B cell (primary cell): Measurements from ENCODE around the gene IGSF9. TPM values are rescaled to one million over a fixed set of nuclear protein-coding genes. Genes with fewer than 3 reads are reported as not detected.

Experiments used
- polyA plus RNA-seq: library from polyadenylated mRNA; depleted of rRNA; stranded (reverse); fragments of >200 nt; gene quantifications from 2 replicates; pipeline ENCODE4 v1.2.3, GENCODE V29; 2012
- small RNA-seq: library from RNA; depleted of rRNA; stranded (forward); fragments of <200 nt; gene quantifications from one replicate; pipeline ENCODE3, GENCODE V24; 2012; ENCODE audit warnings: low replicate concordance, low read depth; ENCODE audit not compliant: insufficient read length
- total RNA-seq, 2 donors: library from RNA; stranded (reverse); fragments of 120-200 nt in 1 of 2; gene quantifications; 1 replicate in 1 of 2; 2 replicates in 1 of 2; pipeline versions ENCODE4 v1.2.3 to v1.2.4, GENCODE V29; 2013 to 2022

Gene IGSF9
- total and polyA plus RNA-seq, 2 donors (not counting 1 experiment from before 2014, with no cell fraction given): 0.36 to 0.37 TPM

Small RNAs within 50 kb of the gene (small RNA-seq; reads per million reads assigned to genes)
- gene MIR4259: not detected

Other genes with a start within 250 kb of the IGSF9 start
- gene CRP, start 231.0 kb downstream of the IGSF9 start, total RNA-seq: not detected in 2 replicates
- not detected in 2 replicates for gene CRP, start 231.0 kb downstream of the IGSF9 start, polyA plus RNA-seq
- gene DUSP23, start 164.7 kb downstream of the IGSF9 start, total RNA-seq: 9.5 and 9.6 TPM in 2 replicates
- gene DUSP23, start 164.7 kb downstream of the IGSF9 start, polyA plus RNA-seq: 10.5 and 15.8 TPM in 2 replicates
- gene FCRL6, start 143.3 kb downstream of the IGSF9 start, total RNA-seq: 0.19 TPM in 1 of 2 replicates, not detected in the other
- gene FCRL6, start 143.3 kb downstream of the IGSF9 start, polyA plus RNA-seq: 0.81 and 1.2 TPM in 2 replicates
- 0.54 TPM in 1 of 2 replicates, not detected in the other for gene SLAMF8, start 118.7 kb downstream of the IGSF9 start, total RNA-seq
- 0.17 TPM in 1 of 2 replicates, not detected in the other for gene SLAMF8, start 118.7 kb downstream of the IGSF9 start, polyA plus RNA-seq
- gene VSIG8, start 83.0 kb downstream of the IGSF9 start, total RNA-seq: 0.17 TPM in 1 of 2 replicates, not detected in the other
- gene VSIG8, start 83.0 kb downstream of the IGSF9 start, polyA plus RNA-seq: 0.09 TPM in 1 of 2 replicates, not detected in the other
- gene CFAP45, start 45.4 kb downstream of the IGSF9 start, total RNA-seq: 1.7 and 2.4 TPM in 2 replicates
- 1.3 and 5.2 TPM in 2 replicates for gene CFAP45, start 45.4 kb downstream of the IGSF9 start, polyA plus RNA-seq
- gene TAGLN2, start 20.1 kb downstream of the IGSF9 start, total RNA-seq: 342 and 354 TPM in 2 replicates
- 656 and 721 TPM in 2 replicates for gene TAGLN2, start 20.1 kb downstream of the IGSF9 start, polyA plus RNA-seq
- gene SLAMF9, start 8.6 kb upstream of the IGSF9 start, total RNA-seq: not detected in 2 replicates
- not detected in 2 replicates for gene SLAMF9, start 8.6 kb upstream of the IGSF9 start, polyA plus RNA-seq
- gene PIGM, start 86.4 kb upstream of the IGSF9 start, total RNA-seq: 6.0 and 7.4 TPM in 2 replicates
- 1.4 TPM in 2 replicates for gene PIGM, start 86.4 kb upstream of the IGSF9 start, polyA plus RNA-seq
- not detected in 2 replicates for gene KCNJ10, start 124.5 kb upstream of the IGSF9 start, total RNA-seq
- not detected in 2 replicates for gene KCNJ10, start 124.5 kb upstream of the IGSF9 start, polyA plus RNA-seq
- not detected in 2 replicates for gene KCNJ9, start 135.9 kb upstream of the IGSF9 start, total RNA-seq
- gene KCNJ9, start 135.9 kb upstream of the IGSF9 start, polyA plus RNA-seq: not detected in 2 replicates
- gene IGSF8, start 153.0 kb upstream of the IGSF9 start, total RNA-seq: 33.5 and 37.2 TPM in 2 replicates
- gene IGSF8, start 153.0 kb upstream of the IGSF9 start, polyA plus RNA-seq: 45.8 and 56.0 TPM in 2 replicates
- not detected in 2 replicates for gene ATP1A2, start 170.1 kb upstream of the IGSF9 start, total RNA-seq
- gene ATP1A2, start 170.1 kb upstream of the IGSF9 start, polyA plus RNA-seq: not detected in 2 replicates
- gene ATP1A4, start 206.0 kb upstream of the IGSF9 start, total RNA-seq: not detected in 2 replicates
- 0.12 TPM in 1 of 2 replicates, not detected in the other for gene ATP1A4, start 206.0 kb upstream of the IGSF9 start, polyA plus RNA-seq
- not detected in 2 replicates for gene CASQ1, start 245.0 kb upstream of the IGSF9 start, total RNA-seq
- not detected in 2 replicates for gene CASQ1, start 245.0 kb upstream of the IGSF9 start, polyA plus RNA-seq